ENCODE data around the gene PSMD2.
"Not testable (repeated sequence)": the region's sequence is repeated elsewhere in the genome, so short reads cannot be mapped to it uniquely, and the experiment has no call there.

PSMD2 gene

GRCh38 chr3:184261270-184261853 is 37.7 kb upstream of the PSMD2 start, which contains the start of gene CAMK2N2:
Gene CAMK2N2, minus strand, starts transcription at chr3:184261553. Its CDS starts 268 bp downstream, at chr3:184261285.
- Histone ChIP-seq H3K4me1 (ENCODE audit: insufficient read depth, low read length) (no peaks in the 10 kb centered on the region; the same call in 1 of the 2 replicates), H3K4me3 (ENCODE audit: low read length) (peak within 1 kb of the TSS; percentile 83), H3K27ac (ENCODE audit: low read length) (no peak within 1 kb of the TSS), H3K27me3 (ENCODE audit: insufficient read depth, low read length) (peaks cover 71% of the 10 kb centered on the region), H3K36me3 (ENCODE audit: insufficient read depth, low read depth, low read length) (no peaks in the 10 kb centered on the region), H3K9me3 (ENCODE audit: insufficient read depth, low read depth, low read length) (no peaks in the 10 kb centered on the region), H3K9ac (ENCODE audit: low read depth, low read length) (peak within 1 kb of the TSS; percentile 66; the same call in 1 of the 2 replicates)

GRCh38 chr3:184261854-184262763 is 36.9 kb upstream of the PSMD2 start:
- no peak overlapping the region for H3K27ac ChIP-seq (ENCODE audit: low read length)
- peaks cover 71% of the 10 kb centered on the region for H3K27me3 ChIP-seq (ENCODE audit: insufficient read depth, low read length)
- H3K4me1 ChIP-seq (ENCODE audit: insufficient read depth, low read length) = no peaks in the 10 kb centered on the region; the same call in 1 of the 2 replicates
- peak overlapping the region; percentile 83 for H3K4me3 ChIP-seq (ENCODE audit: low read length)
- H3K9ac ChIP-seq (ENCODE audit: low read depth, low read length) = peak overlapping the region; percentile 66; the same call in 1 of the 2 replicates
- H3K36me3 ChIP-seq (ENCODE audit: insufficient read depth, low read depth, low read length) = no peaks in the 10 kb centered on the region
- no peaks in the 10 kb centered on the region for H3K9me3 ChIP-seq (ENCODE audit: insufficient read depth, low read depth, low read length)

GRCh38 chr3:184262764-184263179 is 36.3 kb upstream of the PSMD2 start:
- H3K4me3 ChIP-seq (ENCODE audit: low read length) = peak overlapping the region; percentile 83
- H3K4me1 ChIP-seq (ENCODE audit: insufficient read depth, low read length) = no peaks in the 10 kb centered on the region; the same call in 1 of the 2 replicates
- H3K27me3 ChIP-seq (ENCODE audit: insufficient read depth, low read length) = peaks cover 64% of the 10 kb centered on the region
- no peak overlapping the region for H3K9ac ChIP-seq (ENCODE audit: low read depth, low read length)
- H3K9me3 ChIP-seq (ENCODE audit: insufficient read depth, low read depth, low read length) = no peaks in the 10 kb centered on the region
- H3K27ac ChIP-seq (ENCODE audit: low read length) = no peak overlapping the region
- H3K36me3 ChIP-seq (ENCODE audit: insufficient read depth, low read depth, low read length) = no peaks in the 10 kb centered on the region

GRCh38 chr3:184267249-184267648 is 31.8 kb upstream of the PSMD2 start:
- H3K9ac ChIP-seq (ENCODE audit: low read depth, low read length); H3K4me1 ChIP-seq (ENCODE audit: insufficient read depth, low read length); H3K9me3 ChIP-seq (ENCODE audit: insufficient read depth, low read depth, low read length); H3K36me3 ChIP-seq (ENCODE audit: insufficient read depth, low read depth, low read length); H3K4me3 ChIP-seq (ENCODE audit: low read length); H3K27ac ChIP-seq (ENCODE audit: low read length): not testable (repeated sequence)
- peaks cover 26% of the 10 kb centered on the region for H3K27me3 ChIP-seq (ENCODE audit: insufficient read depth, low read length)

- H3K4me3 ChIP-seq (ENCODE audit: low read length) = no peak overlapping the region
- H3K9me3 ChIP-seq (ENCODE audit: insufficient read depth, low read depth, low read length) = no peaks in the 10 kb centered on the region
- H3K4me1 ChIP-seq (ENCODE audit: insufficient read depth, low read length) = no peaks in the 10 kb centered on the region
- peaks cover 35% of the 10 kb centered on the region for H3K27me3 ChIP-seq (ENCODE audit: insufficient read depth, low read length)
- H3K36me3 ChIP-seq (ENCODE audit: insufficient read depth, low read depth, low read length) = no peaks in the 10 kb centered on the region
- H3K9ac ChIP-seq (ENCODE audit: low read depth, low read length) = no peak overlapping the region
- H3K27ac ChIP-seq (ENCODE audit: low read length) = no peak overlapping the region
These were observed 26.8 kb upstream of the PSMD2 start for GRCh38 chr3:184272269-184272668.

GRCh38 chr3:184275381-184275701 is 23.7 kb upstream of the PSMD2 start:
- Histone ChIP-seq H3K4me3 (ENCODE audit: low read length) (peak overlapping the region; percentile 53; the same call in 1 of the 2 replicates), H3K36me3 (ENCODE audit: insufficient read depth, low read depth, low read length) (no peaks in the 10 kb centered on the region), H3K27ac (ENCODE audit: low read length) (no peak overlapping the region), H3K9ac (ENCODE audit: low read depth, low read length) (no peak overlapping the region), H3K27me3 (ENCODE audit: insufficient read depth, low read length) (peaks cover 62% of the 10 kb centered on the region), H3K9me3 (ENCODE audit: insufficient read depth, low read depth, low read length) (no peaks in the 10 kb centered on the region), H3K4me1 (ENCODE audit: insufficient read depth, low read length) (no peaks in the 10 kb centered on the region)

GRCh38 chr3:184275961-184276910 is 22.8 kb upstream of the PSMD2 start, which contains the start of gene ECE2:
Gene ECE2, plus strand, starts transcription at chr3:184276022. Its CDS starts 132 bp downstream, at chr3:184276154.
- Histone ChIP-seq H3K4me3 (ENCODE audit: low read length) (peak within 1 kb of the TSS; percentile 53; the same call in 1 of the 2 replicates), H3K9me3 (ENCODE audit: insufficient read depth, low read depth, low read length) (no peaks in the 10 kb centered on the region), H3K27me3 (ENCODE audit: insufficient read depth, low read length) (peaks cover 63% of the 10 kb centered on the region), H3K4me1 (ENCODE audit: insufficient read depth, low read length) (no peaks in the 10 kb centered on the region), H3K36me3 (ENCODE audit: insufficient read depth, low read depth, low read length) (no peaks in the 10 kb centered on the region), H3K27ac (ENCODE audit: low read length) (no peak within 1 kb of the TSS), H3K9ac (ENCODE audit: low read depth, low read length) (no peak within 1 kb of the TSS)

GRCh38 chr3:184277366-184277765 is 21.7 kb upstream of the PSMD2 start:
- Histone ChIP-seq H3K27me3 (ENCODE audit: insufficient read depth, low read length) (peaks cover 63% of the 10 kb centered on the region), H3K4me1 (ENCODE audit: insufficient read depth, low read length) (no peaks in the 10 kb centered on the region), H3K4me3 (ENCODE audit: low read length) (no peak overlapping the region), H3K27ac (ENCODE audit: low read length) (no peak overlapping the region), H3K36me3 (ENCODE audit: insufficient read depth, low read depth, low read length) (no peaks in the 10 kb centered on the region), H3K9me3 (ENCODE audit: insufficient read depth, low read depth, low read length) (no peaks in the 10 kb centered on the region), H3K9ac (ENCODE audit: low read depth, low read length) (no peak overlapping the region)

- H3K27me3 ChIP-seq (ENCODE audit: insufficient read depth, low read length) = peaks cover 22% of the 10 kb centered on the region
- no peak overlapping the region for H3K27ac ChIP-seq (ENCODE audit: low read length)
- H3K4me3 ChIP-seq (ENCODE audit: low read length) = no peak overlapping the region
- no peaks in the 10 kb centered on the region for H3K4me1 ChIP-seq (ENCODE audit: insufficient read depth, low read length)
- no peaks in the 10 kb centered on the region for H3K9me3 ChIP-seq (ENCODE audit: insufficient read depth, low read depth, low read length)
- H3K9ac ChIP-seq (ENCODE audit: low read depth, low read length) = no peak overlapping the region
- no peaks in the 10 kb centered on the region for H3K36me3 ChIP-seq (ENCODE audit: insufficient read depth, low read depth, low read length)
These were observed 16.1 kb upstream of the PSMD2 start for GRCh38 chr3:184282941-184283340.

- H3K9me3 ChIP-seq (ENCODE audit: insufficient read depth, low read depth, low read length) = no peaks in the 10 kb centered on the region
- H3K4me1 ChIP-seq (ENCODE audit: insufficient read depth, low read length) = no peaks in the 10 kb centered on the region
- no peaks in the 10 kb centered on the region for H3K36me3 ChIP-seq (ENCODE audit: insufficient read depth, low read depth, low read length)
- no peak overlapping the region for H3K9ac ChIP-seq (ENCODE audit: low read depth, low read length)
- no peak overlapping the region for H3K27ac ChIP-seq (ENCODE audit: low read length)
- no peak overlapping the region for H3K4me3 ChIP-seq (ENCODE audit: low read length)
- peaks cover 14% of the 10 kb centered on the region for H3K27me3 ChIP-seq (ENCODE audit: insufficient read depth, low read length)
These were observed 15.4 kb upstream of the PSMD2 start for GRCh38 chr3:184283681-184284080.

GRCh38 chr3:184284696-184285095 is 14.3 kb upstream of the PSMD2 start:
- peaks cover 7% of the 10 kb centered on the region; the same call in 1 of the 2 replicates for H3K27me3 ChIP-seq (ENCODE audit: insufficient read depth, low read length)
- no peaks in the 10 kb centered on the region for H3K9me3 ChIP-seq (ENCODE audit: insufficient read depth, low read depth, low read length)
- no peak overlapping the region for H3K27ac ChIP-seq (ENCODE audit: low read length)
- no peaks in the 10 kb centered on the region for H3K36me3 ChIP-seq (ENCODE audit: insufficient read depth, low read depth, low read length)
- H3K4me3 ChIP-seq (ENCODE audit: low read length) = no peak overlapping the region
- H3K9ac ChIP-seq (ENCODE audit: low read depth, low read length) = no peak overlapping the region
- no peaks in the 10 kb centered on the region for H3K4me1 ChIP-seq (ENCODE audit: insufficient read depth, low read length)
